Measurements from ENCODE around the gene OTP.

GRCh38 chr5:77662635-77663034, 24.1 kb upstream of the OTP start:
- TF ChIP-seq, protein P1, sequence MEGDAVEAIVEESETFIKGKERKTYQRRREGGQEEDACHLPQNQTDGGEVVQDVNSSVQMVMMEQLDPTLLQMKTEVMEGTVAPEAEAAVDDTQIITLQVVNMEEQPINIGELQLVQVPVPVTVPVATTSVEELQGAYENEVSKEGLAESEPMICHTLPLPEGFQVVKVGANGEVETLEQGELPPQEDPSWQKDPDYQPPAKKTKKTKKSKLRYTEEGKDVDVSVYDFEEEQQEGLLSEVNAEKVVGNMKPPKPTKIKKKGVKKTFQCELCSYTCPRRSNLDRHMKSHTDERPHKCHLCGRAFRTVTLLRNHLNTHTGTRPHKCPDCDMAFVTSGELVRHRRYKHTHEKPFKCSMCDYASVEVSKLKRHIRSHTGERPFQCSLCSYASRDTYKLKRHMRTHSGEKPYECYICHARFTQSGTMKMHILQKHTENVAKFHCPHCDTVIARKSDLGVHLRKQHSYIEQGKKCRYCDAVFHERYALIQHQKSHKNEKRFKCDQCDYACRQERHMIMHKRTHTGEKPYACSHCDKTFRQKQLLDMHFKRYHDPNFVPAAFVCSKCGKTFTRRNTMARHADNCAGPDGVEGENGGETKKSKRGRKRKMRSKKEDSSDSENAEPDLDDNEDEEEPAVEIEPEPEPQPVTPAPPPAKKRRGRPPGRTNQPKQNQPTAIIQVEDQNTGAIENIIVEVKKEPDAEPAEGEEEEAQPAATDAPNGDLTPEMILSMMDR (IDR thresholded peaks at IDR 0.05) = no peak
- no peak for TF ChIP-seq POLR2A (IDR thresholded peaks at IDR 0.05)

All from breast epithelium (tissue), 3 donors.